ENCODE results near the gene INSL3.

INSL3 gene

DNA sequence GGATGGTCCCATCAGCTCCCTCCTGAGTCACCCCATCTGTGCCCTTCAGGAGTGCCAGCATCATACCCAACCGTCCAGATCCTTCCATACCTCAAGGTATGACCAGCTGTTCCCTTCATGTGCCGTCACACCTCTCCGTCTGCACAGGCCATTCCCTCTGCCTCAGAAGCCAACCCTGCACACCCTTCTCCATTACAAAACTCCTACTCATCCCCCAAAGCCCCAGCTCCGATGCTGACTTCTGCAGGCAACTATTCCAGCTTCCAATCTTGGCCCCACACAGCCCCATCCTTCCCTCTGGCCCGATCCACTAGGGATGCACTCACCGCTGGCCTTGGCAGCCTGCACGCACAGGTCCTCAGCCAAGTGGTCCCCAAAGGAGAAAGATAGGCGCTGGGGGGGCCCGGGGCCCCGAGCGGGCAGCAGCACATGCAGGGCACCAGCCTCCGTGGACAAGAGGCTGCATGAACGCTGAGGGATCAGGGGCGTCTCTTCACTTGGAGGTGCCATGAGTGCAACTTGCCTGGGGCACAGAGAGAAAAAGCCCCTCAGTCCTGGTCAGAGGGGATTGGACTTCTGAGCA, 22.7 kb upstream of the INSL3 start:
- DNase-seq, result no peak

DNA sequence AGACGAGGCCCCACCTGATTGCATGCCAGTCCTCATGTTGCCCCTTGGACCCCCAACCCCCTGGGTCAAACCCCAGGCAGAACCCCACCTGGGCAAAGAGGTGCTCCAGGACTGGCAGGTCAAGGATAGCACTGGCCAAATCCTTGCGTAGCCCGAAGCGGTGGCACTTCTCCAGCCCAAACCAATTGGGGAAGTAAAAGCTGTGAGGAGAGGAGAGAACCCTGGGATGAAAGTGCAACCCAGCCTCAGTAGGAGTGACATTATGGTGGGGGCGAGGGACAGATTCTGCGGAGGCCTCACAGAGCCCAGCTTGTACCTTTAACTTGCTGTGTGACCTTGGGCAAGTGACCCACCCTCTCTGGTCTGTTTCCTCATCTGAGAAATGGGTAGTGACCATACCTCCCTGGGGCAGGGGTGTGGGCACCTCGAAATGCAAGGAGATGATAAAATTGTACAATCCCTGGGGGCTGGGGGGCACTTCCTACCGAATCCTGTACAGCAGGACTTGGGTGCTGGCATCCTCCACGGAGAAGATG, 22.0 kb upstream of the INSL3 start:
- DNase-seq, result no peak

DNA sequence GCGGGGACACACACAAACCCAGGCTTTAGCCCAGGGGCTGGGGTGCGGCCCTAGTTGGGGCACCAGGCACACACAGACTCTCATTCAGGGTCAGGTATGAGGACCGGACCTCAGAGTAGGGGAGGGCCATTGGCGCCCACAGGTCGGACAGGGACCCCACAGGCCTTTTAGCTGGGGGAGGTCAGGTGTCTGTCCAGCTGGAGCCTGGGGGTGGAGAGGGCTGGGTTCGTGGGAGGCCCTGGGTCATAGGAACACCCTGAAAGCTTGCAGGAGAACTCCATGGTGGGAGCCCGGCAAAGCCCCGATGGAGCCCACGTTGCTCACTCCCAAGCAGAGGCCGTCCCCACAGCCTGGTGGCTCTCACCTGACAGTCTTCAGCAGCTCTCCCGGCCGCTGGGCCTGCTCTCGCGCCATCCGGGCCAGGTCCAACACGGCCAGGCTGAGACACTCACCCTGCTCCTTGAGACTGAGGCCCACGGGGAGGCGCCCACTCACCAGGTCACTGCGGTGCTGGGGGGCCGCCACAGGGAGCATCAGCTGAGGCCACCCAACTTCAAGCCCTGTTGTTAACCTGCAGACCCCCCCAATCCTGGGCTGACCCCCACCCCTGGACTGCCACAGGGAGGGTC, 21.5 kb upstream of the INSL3 start:
- DNase-seq, result no peak

DNA sequence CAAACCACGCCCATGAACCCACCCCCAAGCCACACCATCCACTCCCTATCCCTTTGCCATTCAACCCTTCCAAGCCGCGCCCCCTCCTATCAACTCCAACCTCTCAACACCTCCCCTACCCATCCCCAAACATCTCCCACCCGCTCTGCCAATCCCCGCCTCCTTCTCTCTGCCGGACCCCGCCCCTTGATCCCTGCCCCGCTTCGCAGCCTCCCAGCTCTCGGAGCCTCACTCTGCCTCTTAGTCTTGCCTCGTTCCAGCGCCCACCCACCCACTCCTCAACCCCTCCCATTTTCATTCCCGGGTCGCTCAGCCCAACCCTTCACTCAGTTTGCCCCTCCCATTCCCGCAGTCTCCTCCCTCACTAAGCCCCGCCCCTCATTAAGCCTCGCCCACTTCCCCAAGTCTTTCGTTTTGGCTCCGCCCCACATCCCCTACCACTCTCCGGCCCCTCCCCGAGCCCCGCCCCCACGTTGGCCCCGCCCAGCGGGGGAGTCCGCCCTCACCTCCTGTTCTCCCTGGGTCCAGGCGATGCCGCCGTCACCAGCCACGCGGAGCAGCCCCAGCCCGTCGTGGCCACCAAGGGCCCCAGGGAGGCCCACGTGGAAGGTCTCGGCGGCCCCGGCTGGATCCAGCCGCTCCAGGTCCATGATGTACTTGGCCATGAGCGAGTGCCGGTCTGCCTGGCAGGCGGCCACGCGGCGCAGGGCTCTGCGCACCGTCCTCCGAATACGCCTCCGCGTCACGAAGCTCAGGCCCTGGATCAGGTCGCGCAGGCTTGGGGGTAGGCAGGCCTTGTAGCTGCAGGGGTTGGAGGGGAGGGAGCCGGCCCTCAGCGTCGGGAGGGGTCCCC, 20.7 kb upstream of the INSL3 start:
- DNase-seq, result no peak

- DNase-seq, result no peak
Measured at GRCh38 chr19:17841371-17841809, 20.1 kb upstream of the INSL3 start.

GRCh38 chr19:17840019-17840418, 18.7 kb upstream of the INSL3 start:
- no peak for DNase-seq

GRCh38 chr19:17837972-17838371, 16.7 kb upstream of the INSL3 start:
- no peak for DNase-seq

- no peak for DNase-seq
Measured at GRCh38 chr19:17836530-17836929, 15.2 kb upstream of the INSL3 start.

DNA sequence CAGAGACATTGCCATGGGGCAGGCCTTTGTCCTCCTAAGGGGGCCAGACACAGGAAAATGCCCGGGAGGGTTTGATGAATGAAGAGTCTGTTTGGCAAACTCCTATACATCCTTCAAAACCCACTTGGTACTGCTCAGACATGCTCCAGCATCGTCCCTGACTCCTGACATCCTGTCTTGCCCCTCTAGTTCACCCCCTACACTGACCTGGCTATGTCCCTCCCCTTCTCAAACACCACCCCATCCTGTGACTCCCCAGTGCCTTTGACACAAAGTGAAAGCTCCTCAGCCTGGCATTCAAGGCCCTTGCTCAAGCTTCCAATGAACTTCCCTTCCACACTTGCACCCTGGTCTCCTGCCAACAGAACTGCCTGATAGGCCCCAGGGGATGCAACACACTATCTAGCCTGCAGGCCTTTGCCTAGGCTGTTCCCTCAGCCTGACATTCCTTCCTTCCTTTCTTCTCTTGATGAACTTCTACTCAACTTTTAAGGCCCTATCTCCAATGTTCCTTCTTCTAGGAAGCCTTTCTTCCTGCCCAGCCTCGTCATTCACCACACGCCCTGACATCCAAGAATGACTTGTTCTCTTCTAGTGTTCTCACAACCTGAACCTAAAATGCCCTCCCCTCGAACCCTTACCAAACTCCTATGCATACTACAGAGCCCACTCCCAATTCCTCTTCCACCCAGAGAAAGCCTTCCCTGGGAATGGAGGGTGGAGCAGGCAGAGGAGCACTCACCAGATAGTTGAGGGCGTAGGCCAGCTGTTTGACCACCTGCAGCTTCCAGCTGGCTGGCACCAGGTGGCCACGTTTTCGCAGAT, 14.1 kb upstream of the INSL3 start:
- DNase-seq, result no peak

- no peak for DNase-seq
Measured at GRCh38 chr19:17834350-17835181, 13.2 kb upstream of the INSL3 start.

DNA sequence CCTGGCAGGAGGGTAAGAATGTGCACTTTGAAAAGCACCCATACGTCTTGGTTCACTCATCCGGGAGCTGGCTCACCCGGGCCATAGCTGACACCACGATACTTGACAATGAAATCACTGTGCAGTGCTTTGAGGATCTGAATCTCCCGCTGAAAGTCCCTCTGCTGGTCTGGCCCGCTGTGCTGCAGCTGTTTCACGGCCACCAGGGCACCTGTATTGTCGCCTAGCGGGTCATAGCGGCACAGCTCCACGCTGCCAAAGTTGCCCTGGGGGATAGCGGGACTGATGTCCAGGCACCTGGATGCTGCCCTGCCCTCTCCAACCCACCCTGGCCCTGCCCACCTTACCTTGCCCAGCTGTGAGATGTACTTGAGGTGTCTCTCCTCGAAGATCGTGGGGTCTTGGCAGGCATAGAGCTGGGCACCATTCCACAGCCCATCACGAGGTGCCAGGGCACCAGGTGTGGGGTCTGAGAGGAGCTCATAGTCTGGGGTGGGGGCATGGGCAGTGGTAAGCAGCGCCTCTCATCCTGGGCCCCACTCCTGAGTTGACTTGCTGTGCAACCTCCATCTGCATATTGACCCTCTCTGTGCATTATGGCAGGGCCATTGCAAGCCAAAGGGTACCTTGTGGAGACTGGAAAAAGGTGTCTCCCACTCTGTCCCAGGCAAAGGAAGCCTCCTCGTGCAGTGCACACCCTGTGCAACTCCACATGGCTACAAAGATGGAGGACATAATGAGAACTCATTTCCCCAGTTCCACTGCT, 11.3 kb upstream of the INSL3 start:
- no peak for DNase-seq

DNA sequence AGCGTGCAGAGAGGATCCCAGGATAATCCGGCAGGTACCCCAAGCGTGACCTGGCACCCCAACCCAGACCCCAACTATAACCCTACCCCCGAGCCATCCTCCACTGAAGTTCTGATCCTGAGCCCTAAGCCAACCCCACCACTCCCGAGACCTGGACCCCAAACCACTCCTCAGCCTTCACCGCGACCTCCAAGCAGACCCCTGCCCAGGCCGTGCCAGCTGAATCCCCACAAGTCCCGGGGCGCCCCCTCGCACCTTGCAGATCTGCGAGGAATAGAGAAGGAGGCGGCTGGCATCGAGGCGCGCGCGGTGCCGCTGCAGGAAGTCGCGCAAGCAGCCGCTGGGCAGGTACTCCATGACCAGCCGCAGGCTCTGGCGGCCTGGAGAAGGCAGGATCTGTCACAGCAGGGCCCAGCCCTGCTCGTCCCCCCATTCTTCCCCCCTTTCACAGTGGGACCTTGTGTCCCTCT, 10.1 kb upstream of the INSL3 start:
- no peak for DNase-seq

DNA sequence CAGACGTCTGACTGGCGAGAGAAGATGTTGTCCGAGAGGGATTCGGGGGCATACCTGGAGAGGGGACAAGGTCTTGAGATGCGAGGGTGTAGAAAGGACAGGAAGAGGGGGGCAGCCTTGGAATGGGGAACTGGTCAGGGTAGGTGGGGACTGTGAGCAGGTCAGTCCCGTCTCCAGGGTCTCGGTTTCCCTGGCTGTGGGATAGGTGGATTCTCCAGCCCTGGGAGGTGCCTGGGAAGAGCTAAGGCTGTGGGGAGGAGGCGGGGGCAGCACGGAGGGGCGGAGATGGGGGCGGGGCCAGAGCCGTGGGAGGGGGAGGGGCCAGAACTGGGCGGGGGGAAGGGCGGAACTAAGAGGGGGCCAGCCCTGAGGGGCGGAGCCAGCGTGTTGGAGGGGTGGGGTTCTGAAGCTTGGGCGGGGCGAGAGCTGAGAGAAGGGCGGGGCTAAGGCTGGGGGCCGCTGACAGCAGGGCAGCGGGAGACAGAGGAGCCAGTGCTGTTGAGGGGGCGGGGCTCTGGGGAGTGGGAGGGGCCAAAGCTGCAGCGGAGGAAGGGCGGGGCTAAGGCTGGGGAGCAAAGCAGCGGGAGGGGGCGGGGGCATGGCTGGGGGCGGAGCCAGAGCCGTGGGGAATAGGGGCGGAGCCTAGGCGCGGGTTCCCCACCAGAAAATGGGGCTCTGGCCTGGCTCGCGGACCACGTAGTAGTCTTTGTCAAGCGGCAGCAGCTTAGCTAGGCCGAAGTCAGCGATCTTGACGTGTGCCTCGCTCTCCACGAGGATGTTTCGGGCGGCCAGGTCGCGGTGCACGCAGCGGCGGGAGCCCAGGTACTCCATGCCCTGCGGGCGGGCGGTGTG, 9.5 kb upstream of the INSL3 start:
- no peak for DNase-seq

DNA sequence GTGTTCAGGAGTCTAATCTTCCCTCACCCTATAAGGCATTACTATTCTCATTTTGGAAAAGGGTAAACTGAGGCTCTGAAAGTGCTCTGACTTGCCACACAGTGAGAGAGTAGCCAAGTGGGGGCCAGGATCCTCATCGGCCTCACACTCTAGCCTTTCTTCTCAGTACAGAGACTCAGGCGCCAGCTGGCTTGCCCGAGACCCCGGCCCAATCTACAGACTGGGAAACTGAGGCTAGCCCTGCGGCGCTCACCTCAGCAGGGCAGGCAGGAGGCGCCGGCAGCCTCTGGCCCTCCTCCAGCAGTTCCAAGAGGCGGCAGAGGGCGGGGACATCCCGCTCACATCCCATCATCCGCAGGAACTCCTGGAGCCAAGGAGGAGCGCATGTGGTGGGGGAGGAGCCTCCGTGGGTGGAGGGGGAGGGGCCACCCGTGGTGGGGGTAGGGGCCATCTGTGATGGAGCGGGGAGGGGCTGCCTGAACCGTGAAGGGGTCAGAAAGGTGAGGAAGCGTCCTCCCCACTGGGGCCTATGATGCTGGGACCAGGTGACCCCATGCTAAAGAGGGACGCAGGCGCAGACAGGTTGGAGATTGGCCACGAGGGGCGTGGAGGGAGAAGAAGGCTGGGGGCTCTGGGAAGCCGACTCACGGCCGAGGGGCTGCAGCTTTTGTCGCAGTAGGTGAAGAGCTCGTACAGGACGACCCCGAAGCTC, 8.7 kb upstream of the INSL3 start:
- DNase-seq, result no peak

GRCh38 chr19:17826508-17827056, 5.3 kb upstream of the INSL3 start:
- DNase-seq, result no peak

DNA sequence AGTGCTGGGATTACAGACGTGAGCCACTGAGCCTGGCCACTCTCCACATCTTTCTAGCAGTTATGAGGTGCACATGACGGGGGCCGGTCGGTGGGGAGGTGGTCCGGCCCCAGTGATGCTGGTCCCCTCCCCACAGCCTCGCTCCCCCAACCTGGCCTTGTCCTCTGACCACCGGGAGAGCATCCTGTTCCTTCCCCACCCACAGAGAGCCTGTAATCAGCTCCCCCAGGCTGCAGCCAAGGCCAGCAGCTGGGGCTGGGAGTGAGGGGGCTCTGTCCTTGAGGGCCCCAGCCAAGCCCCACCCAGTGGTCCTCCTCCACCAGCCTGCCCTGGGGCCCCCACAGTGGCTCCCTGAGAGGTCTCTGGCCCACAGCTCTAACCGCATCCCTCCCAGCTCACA, 3.0 kb upstream of the INSL3 start:
- DNase-seq, result no peak

DNA sequence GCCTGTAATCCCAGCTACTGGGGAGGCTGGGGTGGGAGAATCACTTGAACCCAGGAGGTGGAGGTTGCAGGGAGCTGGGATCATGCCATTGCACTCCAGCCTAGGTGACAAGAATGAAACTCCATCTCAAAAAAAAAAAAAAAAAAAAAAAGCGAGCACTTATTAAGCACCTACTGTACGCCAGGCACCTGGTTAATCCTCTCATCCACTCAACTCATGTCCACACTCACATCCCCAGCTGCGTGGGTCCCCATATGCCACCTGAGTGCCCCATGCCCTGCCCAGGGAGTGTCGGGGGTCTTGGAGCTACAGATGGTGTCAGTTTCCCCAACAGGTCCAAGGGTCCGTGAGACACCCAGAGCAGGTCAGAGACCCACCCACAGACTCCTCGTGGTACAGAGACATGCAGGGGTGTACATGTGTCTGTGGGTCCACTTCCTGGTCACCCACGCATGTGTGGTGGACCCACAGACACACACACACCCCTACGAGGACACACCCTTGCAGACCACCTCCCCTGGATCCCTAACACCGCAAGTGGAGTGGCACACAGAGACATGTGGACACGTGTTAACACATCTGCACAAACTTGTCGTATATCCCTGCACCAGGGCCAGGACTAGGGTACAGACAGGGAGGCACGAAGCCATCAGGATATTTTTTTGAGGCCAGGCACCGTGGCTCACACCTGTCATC, 3.5 kb downstream of the INSL3 start:
- no peak for DNase-seq

DNA sequence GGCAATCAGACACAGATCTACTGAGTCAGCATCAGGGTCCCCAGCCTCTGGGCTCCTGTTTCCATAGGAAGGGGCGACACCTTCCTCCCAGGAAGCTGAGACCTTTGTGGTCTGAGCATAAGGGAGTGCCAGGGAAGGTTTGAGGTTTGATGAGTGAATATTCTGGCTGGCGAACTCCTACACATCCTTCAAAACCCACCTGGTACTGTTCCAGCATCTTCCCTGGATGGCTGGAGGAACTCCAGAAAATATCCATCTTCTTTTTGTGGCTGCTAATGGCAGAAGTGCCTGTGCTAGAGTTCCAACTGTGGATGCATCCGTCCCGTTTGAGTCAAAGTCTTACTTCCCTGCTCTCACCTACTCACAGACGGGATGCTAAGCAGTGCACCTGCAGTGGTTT, 9.2 kb downstream of the INSL3 start:
- DNase-seq, result no peak

GRCh38 chr19:17811681-17812080, 9.6 kb downstream of the INSL3 start:
- DNase-seq, result no peak
